Measurements from ENCODE around the gene CD2AP. TPM values are rescaled to one million over a fixed set of nuclear protein-coding genes. Genes with fewer than 3 reads are reported as not detected.

Gene CD2AP
- total and polyA plus RNA-seq, 9 of the 15 experiments (the other 6 are each of a cell fraction or from before 2014, with no cell fraction given): 9.4 to 69.7 (median 38.7) TPM

DNA sequence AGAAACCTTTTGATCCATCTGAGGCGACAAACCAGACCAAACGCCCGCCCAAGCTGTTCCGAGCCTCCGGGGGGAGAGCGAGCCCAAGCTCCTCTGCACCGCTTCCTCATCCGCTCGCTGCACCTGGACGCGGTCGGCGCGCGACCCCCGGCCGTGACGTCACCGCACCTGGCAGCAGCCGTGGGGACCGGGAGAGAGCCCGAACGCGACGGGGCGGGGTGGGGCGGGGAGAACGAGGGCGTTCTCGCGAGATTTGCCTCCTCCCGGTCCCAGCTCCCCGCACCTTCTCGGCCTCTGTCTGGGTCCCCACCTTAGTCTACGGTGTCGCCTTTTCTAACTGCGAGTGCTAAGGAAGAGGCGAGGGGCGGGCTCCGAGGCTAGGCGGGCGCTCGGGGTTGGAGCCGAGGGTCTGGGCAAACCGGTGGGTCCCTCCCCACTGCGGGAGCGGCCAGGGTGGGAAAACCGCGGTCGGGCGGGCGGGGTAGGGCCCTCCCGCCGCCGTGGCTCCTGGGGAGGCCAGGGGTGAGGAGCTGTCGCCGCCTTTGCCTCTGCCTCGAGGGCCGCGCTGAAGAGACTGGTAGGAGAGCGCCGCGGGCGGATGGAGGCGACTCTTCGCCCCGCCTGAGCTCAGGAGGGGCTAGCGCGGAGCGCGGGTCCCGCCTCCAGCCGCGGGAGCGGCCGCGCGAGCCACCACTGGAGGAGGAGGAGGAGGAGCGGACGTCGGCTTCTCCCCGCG lies at the start of gene CD2AP (continued):
- TF ChIP-seq HDAC6 (IDR thresholded peaks at IDR 0.05; ENCODE audit: low read depth, low read length): no peak
- TF ChIP-seq NUFIP1 (IDR thresholded peaks at IDR 0.05; ENCODE audit: partially characterized antibody): no peak
- TF ChIP-seq, protein P1, sequence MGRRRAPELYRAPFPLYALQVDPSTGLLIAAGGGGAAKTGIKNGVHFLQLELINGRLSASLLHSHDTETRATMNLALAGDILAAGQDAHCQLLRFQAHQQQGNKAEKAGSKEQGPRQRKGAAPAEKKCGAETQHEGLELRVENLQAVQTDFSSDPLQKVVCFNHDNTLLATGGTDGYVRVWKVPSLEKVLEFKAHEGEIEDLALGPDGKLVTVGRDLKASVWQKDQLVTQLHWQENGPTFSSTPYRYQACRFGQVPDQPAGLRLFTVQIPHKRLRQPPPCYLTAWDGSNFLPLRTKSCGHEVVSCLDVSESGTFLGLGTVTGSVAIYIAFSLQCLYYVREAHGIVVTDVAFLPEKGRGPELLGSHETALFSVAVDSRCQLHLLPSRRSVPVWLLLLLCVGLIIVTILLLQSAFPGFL (CRISPR knock-in tag; IDR thresholded peaks at IDR 0.05): no peak
- TF ChIP-seq CEBPB (tag; IDR thresholded peaks at IDR 0.05): peak; percentile 36; the same call in 1 of the 2 replicates
- no peak for TF ChIP-seq SRSF7 (optimal IDR thresholded peaks at IDR 0.05; ENCODE audit: low read depth, low read length)
- TF ChIP-seq, protein P2, sequence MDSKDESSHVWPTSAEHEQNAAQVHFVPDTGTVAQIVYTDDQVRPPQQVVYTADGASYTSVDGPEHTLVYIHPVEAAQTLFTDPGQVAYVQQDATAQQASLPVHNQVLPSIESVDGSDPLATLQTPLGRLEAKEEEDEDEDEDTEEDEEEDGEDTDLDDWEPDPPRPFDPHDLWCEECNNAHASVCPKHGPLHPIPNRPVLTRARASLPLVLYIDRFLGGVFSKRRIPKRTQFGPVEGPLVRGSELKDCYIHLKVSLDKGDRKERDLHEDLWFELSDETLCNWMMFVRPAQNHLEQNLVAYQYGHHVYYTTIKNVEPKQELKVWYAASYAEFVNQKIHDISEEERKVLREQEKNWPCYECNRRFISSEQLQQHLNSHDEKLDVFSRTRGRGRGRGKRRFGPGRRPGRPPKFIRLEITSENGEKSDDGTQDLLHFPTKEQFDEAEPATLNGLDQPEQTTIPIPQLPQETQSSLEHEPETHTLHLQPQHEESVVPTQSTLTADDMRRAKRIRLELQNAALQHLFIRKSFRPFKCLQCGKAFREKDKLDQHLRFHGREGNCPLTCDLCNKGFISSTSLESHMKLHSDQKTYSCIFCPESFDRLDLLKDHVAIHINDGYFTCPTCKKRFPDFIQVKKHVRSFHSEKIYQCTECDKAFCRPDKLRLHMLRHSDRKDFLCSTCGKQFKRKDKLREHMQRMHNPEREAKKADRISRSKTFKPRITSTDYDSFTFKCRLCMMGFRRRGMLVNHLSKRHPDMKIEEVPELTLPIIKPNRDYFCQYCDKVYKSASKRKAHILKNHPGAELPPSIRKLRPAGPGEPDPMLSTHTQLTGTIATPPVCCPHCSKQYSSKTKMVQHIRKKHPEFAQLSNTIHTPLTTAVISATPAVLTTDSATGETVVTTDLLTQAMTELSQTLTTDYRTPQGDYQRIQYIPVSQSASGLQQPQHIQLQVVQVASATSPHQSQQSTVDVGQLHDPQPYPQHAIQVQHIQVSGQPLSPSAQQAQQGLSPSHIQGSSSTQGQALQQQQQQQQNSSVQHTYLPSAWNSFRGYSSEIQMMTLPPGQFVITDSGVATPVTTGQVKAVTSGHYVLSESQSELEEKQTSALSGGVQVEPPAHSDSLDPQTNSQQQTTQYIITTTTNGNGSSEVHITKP (IDR thresholded peaks at IDR 0.05; ENCODE audit: partially characterized antibody): no peak
- TF ChIP-seq, protein P3, sequence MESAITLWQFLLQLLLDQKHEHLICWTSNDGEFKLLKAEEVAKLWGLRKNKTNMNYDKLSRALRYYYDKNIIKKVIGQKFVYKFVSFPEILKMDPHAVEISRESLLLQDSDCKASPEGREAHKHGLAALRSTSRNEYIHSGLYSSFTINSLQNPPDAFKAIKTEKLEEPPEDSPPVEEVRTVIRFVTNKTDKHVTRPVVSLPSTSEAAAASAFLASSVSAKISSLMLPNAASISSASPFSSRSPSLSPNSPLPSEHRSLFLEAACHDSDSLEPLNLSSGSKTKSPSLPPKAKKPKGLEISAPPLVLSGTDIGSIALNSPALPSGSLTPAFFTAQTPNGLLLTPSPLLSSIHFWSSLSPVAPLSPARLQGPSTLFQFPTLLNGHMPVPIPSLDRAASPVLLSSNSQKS (CRISPR knock-in tag; IDR thresholded peaks at IDR 0.05): no peak
- peak; percentile 96 for TF ChIP-seq KDM5B (IDR thresholded peaks at IDR 0.05; ENCODE audit: insufficient replicate concordance, low read depth, low read length)
- TF ChIP-seq YBX1 (IDR thresholded peaks at IDR 0.05): no peak
- TF ChIP-seq NONO (IDR thresholded peaks at IDR 0.05; ENCODE audit: low read depth in 2 of 2, low read length in 1 of 2): peak in 1 of 2 experiments; percentile 95
- TF ChIP-seq, protein P4, sequence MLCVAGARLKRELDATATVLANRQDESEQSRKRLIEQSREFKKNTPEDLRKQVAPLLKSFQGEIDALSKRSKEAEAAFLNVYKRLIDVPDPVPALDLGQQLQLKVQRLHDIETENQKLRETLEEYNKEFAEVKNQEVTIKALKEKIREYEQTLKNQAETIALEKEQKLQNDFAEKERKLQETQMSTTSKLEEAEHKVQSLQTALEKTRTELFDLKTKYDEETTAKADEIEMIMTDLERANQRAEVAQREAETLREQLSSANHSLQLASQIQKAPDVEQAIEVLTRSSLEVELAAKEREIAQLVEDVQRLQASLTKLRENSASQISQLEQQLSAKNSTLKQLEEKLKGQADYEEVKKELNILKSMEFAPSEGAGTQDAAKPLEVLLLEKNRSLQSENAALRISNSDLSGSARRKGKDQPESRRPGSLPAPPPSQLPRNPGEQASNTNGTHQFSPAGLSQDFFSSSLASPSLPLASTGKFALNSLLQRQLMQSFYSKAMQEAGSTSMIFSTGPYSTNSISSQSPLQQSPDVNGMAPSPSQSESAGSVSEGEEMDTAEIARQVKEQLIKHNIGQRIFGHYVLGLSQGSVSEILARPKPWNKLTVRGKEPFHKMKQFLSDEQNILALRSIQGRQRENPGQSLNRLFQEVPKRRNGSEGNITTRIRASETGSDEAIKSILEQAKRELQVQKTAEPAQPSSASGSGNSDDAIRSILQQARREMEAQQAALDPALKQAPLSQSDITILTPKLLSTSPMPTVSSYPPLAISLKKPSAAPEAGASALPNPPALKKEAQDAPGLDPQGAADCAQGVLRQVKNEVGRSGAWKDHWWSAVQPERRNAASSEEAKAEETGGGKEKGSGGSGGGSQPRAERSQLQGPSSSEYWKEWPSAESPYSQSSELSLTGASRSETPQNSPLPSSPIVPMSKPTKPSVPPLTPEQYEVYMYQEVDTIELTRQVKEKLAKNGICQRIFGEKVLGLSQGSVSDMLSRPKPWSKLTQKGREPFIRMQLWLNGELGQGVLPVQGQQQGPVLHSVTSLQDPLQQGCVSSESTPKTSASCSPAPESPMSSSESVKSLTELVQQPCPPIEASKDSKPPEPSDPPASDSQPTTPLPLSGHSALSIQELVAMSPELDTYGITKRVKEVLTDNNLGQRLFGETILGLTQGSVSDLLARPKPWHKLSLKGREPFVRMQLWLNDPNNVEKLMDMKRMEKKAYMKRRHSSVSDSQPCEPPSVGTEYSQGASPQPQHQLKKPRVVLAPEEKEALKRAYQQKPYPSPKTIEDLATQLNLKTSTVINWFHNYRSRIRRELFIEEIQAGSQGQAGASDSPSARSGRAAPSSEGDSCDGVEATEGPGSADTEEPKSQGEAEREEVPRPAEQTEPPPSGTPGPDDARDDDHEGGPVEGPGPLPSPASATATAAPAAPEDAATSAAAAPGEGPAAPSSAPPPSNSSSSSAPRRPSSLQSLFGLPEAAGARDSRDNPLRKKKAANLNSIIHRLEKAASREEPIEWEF (CRISPR knock-in tag; IDR thresholded peaks at IDR 0.05): no peak
- TF ChIP-seq TBL1XR1 (IDR thresholded peaks at IDR 0.05; ENCODE audit: low read length in 2 of 2): 0 out of 4 replicates have a peak, but pooled peaks of 1 of the 2 experiments have one; percentile 36
- TF ChIP-seq, protein P5, sequence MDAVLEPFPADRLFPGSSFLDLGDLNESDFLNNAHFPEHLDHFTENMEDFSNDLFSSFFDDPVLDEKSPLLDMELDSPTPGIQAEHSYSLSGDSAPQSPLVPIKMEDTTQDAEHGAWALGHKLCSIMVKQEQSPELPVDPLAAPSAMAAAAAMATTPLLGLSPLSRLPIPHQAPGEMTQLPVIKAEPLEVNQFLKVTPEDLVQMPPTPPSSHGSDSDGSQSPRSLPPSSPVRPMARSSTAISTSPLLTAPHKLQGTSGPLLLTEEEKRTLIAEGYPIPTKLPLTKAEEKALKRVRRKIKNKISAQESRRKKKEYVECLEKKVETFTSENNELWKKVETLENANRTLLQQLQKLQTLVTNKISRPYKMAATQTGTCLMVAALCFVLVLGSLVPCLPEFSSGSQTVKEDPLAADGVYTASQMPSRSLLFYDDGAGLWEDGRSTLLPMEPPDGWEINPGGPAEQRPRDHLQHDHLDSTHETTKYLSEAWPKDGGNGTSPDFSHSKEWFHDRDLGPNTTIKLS (IDR thresholded peaks at IDR 0.05; ENCODE audit: borderline replicate concordance, low read depth): peak; percentile 77
